Liver (tissue), 9 donors: ENCODE data around the gene ARAP2. TPM values are rescaled to one million over a fixed set of nuclear protein-coding genes. Genes with fewer than 3 reads are reported as not detected.

ENCODE experiments used
- DNase-seq: peaks from one replicate; pipeline ENCODE4 v3.0.0-alpha.2; 2017; ENCODE audit warnings: low spot score
- H3K27ac ChIP-seq, 2 donors: one replicate each; pipeline ENCODE4 v1.7.0; 2013; ENCODE audit warnings: inconsistent platforms in 2 of 2, low read length in 2 of 2, control low read depth in 1 of 2, low read depth in 1 of 2, mild to moderate bottlenecking in 1 of 2
- H3K27me3 ChIP-seq, 4 donors: one replicate each; pipeline versions ENCODE4 v1.6.1 to v1.7.0; 2013; ENCODE audit warnings: low read length in 3 of 4, inconsistent platforms in 1 of 4, mild to moderate bottlenecking in 1 of 4, moderate library complexity in 1 of 4; ENCODE audit not compliant: control insufficient read depth in 4 of 4, insufficient read depth in 4 of 4
- H3K36me3 ChIP-seq, 4 donors: one replicate each; pipeline versions ENCODE4 v1.6.1 to v1.7.0; 2013; ENCODE audit warnings: low read length in 3 of 4, mild to moderate bottlenecking in 3 of 4, low read depth in 1 of 4, moderate library complexity in 1 of 4; ENCODE audit not compliant: control insufficient read depth in 4 of 4, insufficient read depth in 3 of 4
- H3K4me1 ChIP-seq, 4 donors: one replicate each; pipeline versions ENCODE4 v1.6.1 to v1.7.0; 2013; ENCODE audit warnings: low read length in 3 of 4, mild to moderate bottlenecking in 3 of 4, moderate library complexity in 1 of 4; ENCODE audit not compliant: control insufficient read depth in 4 of 4, insufficient read depth in 4 of 4
- H3K4me3 ChIP-seq, 3 donors: one replicate each; pipeline versions ENCODE4 v1.6.1 to v1.7.0; 2013; ENCODE audit warnings: low read length in 3 of 3, control low read depth in 1 of 3, low read depth in 1 of 3, mild to moderate bottlenecking in 1 of 3
- H3K9ac ChIP-seq, 2 donors: one replicate each; pipeline ENCODE4 v1.7.0; 2013; ENCODE audit warnings: low read length in 2 of 2, mild to moderate bottlenecking in 2 of 2, moderate library complexity in 2 of 2, control low read depth in 1 of 2, low read depth in 1 of 2
- H3K9me3 ChIP-seq, 4 donors: one replicate each; pipeline versions ENCODE4 v1.6.1 to v1.7.0; 2013; ENCODE audit warnings: low read length in 3 of 4; ENCODE audit not compliant: control insufficient read depth in 4 of 4
- EGR1 ChIP-seq, 2 donors: IDR thresholded peaks; 2 replicates each; pipeline ENCODE4 v1.6.1; 2016 to 2018; ENCODE audit warnings: antibody characterized with exemption in 2 of 2, low read depth in 2 of 2
- FOXA1 ChIP-seq: IDR thresholded peaks from 2 replicates; pipeline ENCODE4 v1.6.1; 2016; ENCODE audit warnings: antibody characterized with exemption
- FOXA2 ChIP-seq: IDR thresholded peaks from 2 replicates; pipeline ENCODE4 v1.6.1; 2016; ENCODE audit warnings: antibody characterized with exemption
- HNF4A ChIP-seq, 2 donors: conservative IDR thresholded peaks; 2 replicates each; pipeline ENCODE4 v1.6.1; 2016; ENCODE audit warnings: antibody characterized with exemption in 2 of 2, mild to moderate bottlenecking in 2 of 2
- HNF4G ChIP-seq: IDR thresholded peaks from 2 replicates; pipeline ENCODE4 v1.6.1; 2016; ENCODE audit warnings: antibody characterized with exemption
- JUND ChIP-seq, 2 donors: IDR thresholded peaks; 2 replicates each; pipeline ENCODE4 v1.6.1; 2016; ENCODE audit warnings: antibody characterized with exemption in 2 of 2
- NR2F2 ChIP-seq: IDR thresholded peaks from 2 replicates; pipeline ENCODE4 v1.6.1; 2016; ENCODE audit warnings: antibody characterized with exemption
- RAD21 ChIP-seq, 2 donors: IDR thresholded peaks; 2 replicates each; pipeline ENCODE4 v1.6.1; 2016; ENCODE audit warnings: antibody characterized with exemption in 2 of 2, mild to moderate bottlenecking in 2 of 2
- RXRA ChIP-seq, 2 donors: IDR thresholded peaks; 2 replicates each; pipeline ENCODE4 v1.6.1; 2017 to 2018; ENCODE audit warnings: antibody characterized with exemption in 2 of 2, mild to moderate bottlenecking in 1 of 2
- SP1 ChIP-seq: IDR thresholded peaks from 2 replicates; pipeline ENCODE4 v1.6.1; 2018; ENCODE audit warnings: antibody characterized with exemption, mild to moderate bottlenecking
- TAF1 ChIP-seq: conservative IDR thresholded peaks from 2 replicates; pipeline ENCODE4 v1.6.1; 2016; ENCODE audit warnings: antibody characterized with exemption, mild to moderate bottlenecking
- YY1 ChIP-seq: IDR thresholded peaks from 2 replicates; pipeline ENCODE4 v1.6.1; 2016; ENCODE audit warnings: antibody characterized with exemption, mild to moderate bottlenecking
- ZBTB33 ChIP-seq: IDR thresholded peaks from 2 replicates; pipeline ENCODE4 v1.6.1; 2016; ENCODE audit warnings: antibody characterized with exemption
- WGBS: extraction: QIAGEN DNeasy Blood & Tissue Kit; methylation state at CpG from one replicate; pipeline ENCODE4 v1.1.7; 2013; 5-methylcytosine and 5-hydroxymethylcytosine counted together
- polyA plus RNA-seq, 2 donors: library from polyadenylated mRNA; stranded (reverse) in 1 of 2; unstranded in 1 of 2; fragments of 200-250 nt in 1 of 2; fragments of >200 nt in 1 of 2; fragmentation: Nextera tagmentation in 1 of 2; extraction: Ambion mirVana in 1 of 2; gene quantifications; one replicate each; pipeline versions ENCODE4 v1.2.1 to v1.2.3, GENCODE V29; 2013 to 2015
- total RNA-seq, 2 donors: library from RNA; depleted of rRNA; stranded (reverse); fragments of >200 nt; gene quantifications; one replicate each; pipeline ENCODE4 v1.2.3, GENCODE V29; 2014
- TF ChIP-seq, protein P1 (sequence below): fragments of 150-350 bp; IDR thresholded peaks from 2 replicates; pipeline ENCODE4 v1.5.1; 2017; ENCODE audit warnings: improper control_type of control experiment, low read depth, low read length; ENCODE audit not compliant: missing input control
- TF ChIP-seq, protein P2 (sequence below): IDR thresholded peaks from 2 replicates; pipeline ENCODE4 v1.6.1; 2016; ENCODE audit warnings: antibody characterized with exemption, mild to moderate bottlenecking
- TF ChIP-seq, protein P3 (sequence below): IDR thresholded peaks from 2 replicates; pipeline ENCODE4 v1.6.1; 2016; ENCODE audit warnings: antibody characterized with exemption
- donor health status: healthy.
- donor health status: healthy.
- donor health status: healthy.
- donor health status: healthy.
- donor health status: healthy.

The ARAP2 gene
- total and polyA plus RNA-seq, 4 donors, result 1.6 to 23.6 (median 5.4) TPM

- Histone ChIP-seq H3K36me3 (no peaks in the 10 kb centered on the region), H3K27ac (no peak overlapping the region), H3K9ac (no peak overlapping the region), H3K4me3 (no peak overlapping the region), H3K9me3 (no peaks in the 10 kb centered on the region), H3K4me1 (no peaks in the 10 kb centered on the region), H3K27me3 (no peaks in the 10 kb centered on the region)
- 69% methylated on average over 6 of the region's 6 CpGs for whole genome bisulfite sequencing
- no peak for TF ChIP-seq YY1
- no peak for TF ChIP-seq EGR1 (IDR thresholded peaks at IDR 0.05; ENCODE audit: low read depth in 2 of 2)
- TF ChIP-seq, protein P1, sequence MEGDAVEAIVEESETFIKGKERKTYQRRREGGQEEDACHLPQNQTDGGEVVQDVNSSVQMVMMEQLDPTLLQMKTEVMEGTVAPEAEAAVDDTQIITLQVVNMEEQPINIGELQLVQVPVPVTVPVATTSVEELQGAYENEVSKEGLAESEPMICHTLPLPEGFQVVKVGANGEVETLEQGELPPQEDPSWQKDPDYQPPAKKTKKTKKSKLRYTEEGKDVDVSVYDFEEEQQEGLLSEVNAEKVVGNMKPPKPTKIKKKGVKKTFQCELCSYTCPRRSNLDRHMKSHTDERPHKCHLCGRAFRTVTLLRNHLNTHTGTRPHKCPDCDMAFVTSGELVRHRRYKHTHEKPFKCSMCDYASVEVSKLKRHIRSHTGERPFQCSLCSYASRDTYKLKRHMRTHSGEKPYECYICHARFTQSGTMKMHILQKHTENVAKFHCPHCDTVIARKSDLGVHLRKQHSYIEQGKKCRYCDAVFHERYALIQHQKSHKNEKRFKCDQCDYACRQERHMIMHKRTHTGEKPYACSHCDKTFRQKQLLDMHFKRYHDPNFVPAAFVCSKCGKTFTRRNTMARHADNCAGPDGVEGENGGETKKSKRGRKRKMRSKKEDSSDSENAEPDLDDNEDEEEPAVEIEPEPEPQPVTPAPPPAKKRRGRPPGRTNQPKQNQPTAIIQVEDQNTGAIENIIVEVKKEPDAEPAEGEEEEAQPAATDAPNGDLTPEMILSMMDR, result no peak
- TF ChIP-seq FOXA2, result no peak
- TF ChIP-seq TAF1, result no peak
- TF ChIP-seq NR2F2, result no peak
- no peak for TF ChIP-seq SP1
- TF ChIP-seq JUND (IDR thresholded peaks at IDR 0.05), result no peak
- TF ChIP-seq, protein P2, sequence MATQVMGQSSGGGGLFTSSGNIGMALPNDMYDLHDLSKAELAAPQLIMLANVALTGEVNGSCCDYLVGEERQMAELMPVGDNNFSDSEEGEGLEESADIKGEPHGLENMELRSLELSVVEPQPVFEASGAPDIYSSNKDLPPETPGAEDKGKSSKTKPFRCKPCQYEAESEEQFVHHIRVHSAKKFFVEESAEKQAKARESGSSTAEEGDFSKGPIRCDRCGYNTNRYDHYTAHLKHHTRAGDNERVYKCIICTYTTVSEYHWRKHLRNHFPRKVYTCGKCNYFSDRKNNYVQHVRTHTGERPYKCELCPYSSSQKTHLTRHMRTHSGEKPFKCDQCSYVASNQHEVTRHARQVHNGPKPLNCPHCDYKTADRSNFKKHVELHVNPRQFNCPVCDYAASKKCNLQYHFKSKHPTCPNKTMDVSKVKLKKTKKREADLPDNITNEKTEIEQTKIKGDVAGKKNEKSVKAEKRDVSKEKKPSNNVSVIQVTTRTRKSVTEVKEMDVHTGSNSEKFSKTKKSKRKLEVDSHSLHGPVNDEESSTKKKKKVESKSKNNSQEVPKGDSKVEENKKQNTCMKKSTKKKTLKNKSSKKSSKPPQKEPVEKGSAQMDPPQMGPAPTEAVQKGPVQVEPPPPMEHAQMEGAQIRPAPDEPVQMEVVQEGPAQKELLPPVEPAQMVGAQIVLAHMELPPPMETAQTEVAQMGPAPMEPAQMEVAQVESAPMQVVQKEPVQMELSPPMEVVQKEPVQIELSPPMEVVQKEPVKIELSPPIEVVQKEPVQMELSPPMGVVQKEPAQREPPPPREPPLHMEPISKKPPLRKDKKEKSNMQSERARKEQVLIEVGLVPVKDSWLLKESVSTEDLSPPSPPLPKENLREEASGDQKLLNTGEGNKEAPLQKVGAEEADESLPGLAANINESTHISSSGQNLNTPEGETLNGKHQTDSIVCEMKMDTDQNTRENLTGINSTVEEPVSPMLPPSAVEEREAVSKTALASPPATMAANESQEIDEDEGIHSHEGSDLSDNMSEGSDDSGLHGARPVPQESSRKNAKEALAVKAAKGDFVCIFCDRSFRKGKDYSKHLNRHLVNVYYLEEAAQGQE, result no peak
- TF ChIP-seq, protein P3, sequence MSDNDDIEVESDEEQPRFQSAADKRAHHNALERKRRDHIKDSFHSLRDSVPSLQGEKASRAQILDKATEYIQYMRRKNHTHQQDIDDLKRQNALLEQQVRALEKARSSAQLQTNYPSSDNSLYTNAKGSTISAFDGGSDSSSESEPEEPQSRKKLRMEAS, result no peak
- no peak for TF ChIP-seq RAD21 (IDR thresholded peaks at IDR 0.05)
- TF ChIP-seq HNF4A (conservative IDR thresholded peaks at IDR 0.05), result no peak
- TF ChIP-seq HNF4G, result no peak
- TF ChIP-seq ZBTB33, result no peak
- TF ChIP-seq RXRA (IDR thresholded peaks at IDR 0.05), result no peak
- no peak for TF ChIP-seq FOXA1
- no peak for DNase-seq
Measured at GRCh38 chr4:36026348-36026880, 217.9 kb downstream of the ARAP2 start.
